B cell (primary cell): ENCODE data around the gene FOSB. TPM values are rescaled to one million over a fixed set of nuclear protein-coding genes. Genes with fewer than 3 reads are reported as not detected.
A peak's percentile ranks its signal among the peaks of the same experiment; 100 is the strongest.

Experiments
- ATAC-seq: fragments of 200-7000 bp; cut with Tn5 transposase; one replicate; pipeline ENCODE4 v1.10.0; 2021; ENCODE audit warnings: low read depth, mild to moderate bottlenecking, moderate number of reproducible peaks, moderate library complexity
- CTCF ChIA-PET: fragments of 350-600 bp; sonication (Branson Sonifier 250); formaldehyde crosslinking; loops from one replicate; lab custom pipeline; 2021; ENCODE audit warnings: antibody characterized with exemption, inconsistent platforms; lab: Charles Lee
- POLR2A ChIA-PET: fragments of 350-600 bp; sonication (Branson Sonifier 250); formaldehyde crosslinking; loops from one replicate; lab custom pipeline; 2021; ENCODE audit warnings: antibody characterized with exemption; lab: Charles Lee
- DNase-seq: peaks from one replicate; pipeline ENCODE4 v3.0.0; 2013
- H2AFZ ChIP-seq: 2 replicates; pipeline ENCODE4 v1.6.1; 2012; ENCODE audit warnings: mild to moderate bottlenecking, low read depth, low read length; ENCODE audit not compliant: insufficient read depth, poor library complexity, severe bottlenecking
- H3K27ac ChIP-seq, 2 donors: 1 replicate in 1 of 2; 2 replicates in 1 of 2; pipeline ENCODE4 v1.5.1; 2012 to 2013; ENCODE audit warnings: low read length in 2 of 2, mild to moderate bottlenecking in 2 of 2, moderate library complexity in 1 of 2
- H3K27me3 ChIP-seq, 4 experiments: fragments of 200-600 bp in 1 of 4; sonication (generic) in 1 of 4; replicated peaks in 1 of 4; 1 replicate in 2 of 4; 2 replicates in 2 of 4; pipeline versions ENCODE4 v1.6.1 to v1.7.0; 2013 to 2016; ENCODE audit warnings: low read length in 3 of 4, mild to moderate bottlenecking in 2 of 4, mixed read lengths in 1 of 4, moderate library complexity in 1 of 4; ENCODE audit not compliant: insufficient read depth in 4 of 4, control insufficient read depth in 3 of 4; ENCODE audit errors: control extremely low read depth in 1 of 4
- H3K36me3 ChIP-seq, 2 experiments: replicated peaks in 1 of 2; 1 replicate in 1 of 2; 2 replicates in 1 of 2; pipeline versions ENCODE4 v1.6.1 to v1.7.1; 2013; ENCODE audit warnings: low read length in 1 of 2; ENCODE audit not compliant: insufficient read depth in 2 of 2, control insufficient read depth in 1 of 2; ENCODE audit errors: control extremely low read depth in 1 of 2, extremely low read depth in 1 of 2
- H3K4me1 ChIP-seq, 2 donors: fragments of 200-600 bp in 1 of 2; sonication (generic) in 1 of 2; 1 replicate in 1 of 2; 2 replicates in 1 of 2; pipeline versions ENCODE4 v1.5.1 to v1.6.1; 2013 to 2017; ENCODE audit warnings: low read length in 2 of 2; ENCODE audit not compliant: control insufficient read depth in 2 of 2, insufficient read depth in 2 of 2
- H3K4me2 ChIP-seq: replicated peaks from 2 replicates; pipeline ENCODE3; 2012; ENCODE audit warnings: mild to moderate bottlenecking, low read depth, low read length; ENCODE audit not compliant: poor library complexity, severe bottlenecking
- H3K4me3 ChIP-seq, 5 experiments: fragments of 200-600 bp in 1 of 5; sonication (generic) in 1 of 5; 1 replicate in 3 of 5; 2 replicates in 2 of 5; pipeline versions ENCODE4 v1.5.1 to v1.7.0; 2011 to 2016; ENCODE audit warnings: low read length in 4 of 5, mild to moderate bottlenecking in 4 of 5, low read depth in 2 of 5, control low read depth in 1 of 5, moderate library complexity in 1 of 5; ENCODE audit not compliant: insufficient read depth in 1 of 5; ENCODE audit errors: control extremely low read depth in 1 of 5, extremely low read depth in 1 of 5
- H3K79me2 ChIP-seq: fragments of 200-600 bp; sonication (generic); one replicate; pipeline ENCODE4 v1.6.0; 2016; ENCODE audit warnings: low read length; ENCODE audit not compliant: control insufficient read depth, insufficient read depth
- H3K9ac ChIP-seq: fragments of 200-600 bp; sonication (generic); 2 replicates; pipeline ENCODE4 v1.6.1; 2017; ENCODE audit warnings: mild to moderate bottlenecking, low read length, moderate library complexity
- H3K9me3 ChIP-seq, 3 donors: one replicate each; pipeline versions ENCODE4 v1.6.1 to v1.7.1; 2013; ENCODE audit warnings: low read length in 2 of 3; ENCODE audit not compliant: control insufficient read depth in 2 of 3, insufficient read depth in 1 of 3; ENCODE audit errors: control extremely low read depth in 1 of 3
- H4K20me1 ChIP-seq: 2 replicates; pipeline ENCODE4 v1.6.0; 2012; ENCODE audit warnings: mild to moderate bottlenecking, low read length; ENCODE audit not compliant: insufficient read depth, control insufficient read depth, poor library complexity, severe bottlenecking
- H3K27ac Mint-ChIP-seq: one replicate; pipeline ENCODE4 v1.8.0; 2021; ENCODE audit warnings: mixed read lengths
- H3K27me3 Mint-ChIP-seq: one replicate; pipeline ENCODE4 v1.8.0; 2021; ENCODE audit warnings: mixed read lengths
- H3K4me1 Mint-ChIP-seq: one replicate; pipeline ENCODE4 v1.8.0; 2021; ENCODE audit warnings: mixed read lengths
- H3K4me3 Mint-ChIP-seq: one replicate; pipeline ENCODE4 v1.8.0; 2021; ENCODE audit warnings: mixed read lengths
- H3K9me3 Mint-ChIP-seq: one replicate; pipeline ENCODE4 v1.8.0; 2022; ENCODE audit warnings: mixed read lengths; ENCODE audit not compliant: insufficient read depth
- EZH2 ChIP-seq: IDR thresholded peaks from 2 replicates; pipeline ENCODE4 v1.6.1; 2012; ENCODE audit warnings: borderline replicate concordance, low read depth, mild to moderate bottlenecking, moderate library complexity, low read length; ENCODE audit not compliant: insufficient read depth, poor library complexity, severe bottlenecking
- WGBS: methylation state at CpG from one replicate; pipeline ENCODE4 v1.1.5; 2013; ENCODE audit warnings: missing lambda C conversion rate; ENCODE audit not compliant: insufficient coverage; 5-methylcytosine and 5-hydroxymethylcytosine counted together
- intact Hi-C: fragments of 100-400 bp; cut with micrococcal nuclease; formaldehyde crosslinking; loops from one replicate; pipeline ENCODE4 v1.10.0; 2022
- polyA plus RNA-seq: library from polyadenylated mRNA; depleted of rRNA; stranded (reverse); fragments of >200 nt; gene quantifications from 2 replicates; pipeline ENCODE4 v1.2.3, GENCODE V29; 2012
- total RNA-seq, 2 donors: library from RNA; stranded (reverse); fragments of 120-200 nt in 1 of 2; gene quantifications; 1 replicate in 1 of 2; 2 replicates in 1 of 2; pipeline versions ENCODE4 v1.2.3 to v1.2.4, GENCODE V29; 2013 to 2022
- TF ChIP-seq, protein P1 (sequence below): fragments of 200-600 bp; IDR thresholded peaks from one replicate; pipeline ENCODE4 v1.8.0; 2022; ENCODE audit warnings: antibody characterized with exemption, mild to moderate bottlenecking

Gene FOSB
- total and polyA plus RNA-seq, 2 donors (not counting 1 experiment from before 2014, with no cell fraction given): 39.6 to 2,860 TPM

DNA sequence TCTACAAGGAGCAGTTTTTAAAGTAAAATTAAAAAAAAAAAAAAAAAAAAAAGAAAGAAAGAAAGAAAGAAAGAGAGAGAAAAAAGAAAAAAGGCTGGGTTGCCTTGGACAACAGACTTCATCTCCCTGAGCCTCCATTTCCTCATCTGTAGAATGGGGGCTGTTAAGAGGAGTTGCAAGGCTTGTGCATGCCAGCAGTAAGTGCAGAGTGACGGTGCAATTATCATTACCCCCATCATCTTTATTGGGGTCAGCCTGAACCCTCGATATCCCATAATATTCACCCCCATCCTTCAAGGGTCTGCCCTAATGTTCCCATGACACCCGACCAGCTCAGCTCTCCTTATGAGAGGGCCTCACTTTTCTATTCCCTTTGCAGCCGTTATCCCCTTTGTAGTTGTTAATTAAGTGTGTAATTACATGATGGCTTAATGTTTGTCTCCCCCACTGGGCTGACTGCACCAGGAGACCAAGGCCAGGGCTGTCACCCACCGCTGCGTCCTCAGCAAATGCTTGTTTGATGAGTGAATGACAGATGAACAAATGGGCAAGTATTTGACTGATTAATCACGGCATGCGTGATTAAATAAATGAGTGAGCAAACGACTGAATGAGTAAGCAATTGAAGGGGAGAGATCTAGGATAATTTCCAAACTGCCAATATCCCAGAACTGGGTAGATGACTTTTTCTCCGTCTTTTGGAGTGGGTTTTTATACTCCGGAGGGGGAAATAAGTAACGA, 10.1 kb downstream of the FOSB start:
- H3K9me3 Mint-ChIP-seq: no peaks in the 10 kb centered on the region
- peak overlapping the region; percentile 4 to 100 for H3K27ac ChIP-seq
- H3K79me2 ChIP-seq: no peaks in the 10 kb centered on the region
- no peaks in the 10 kb centered on the region for H3K36me3 ChIP-seq
- H3K27ac Mint-ChIP-seq: peak overlapping the region; percentile 98
- peaks cover 27% of the 10 kb centered on the region for H3K4me1 Mint-ChIP-seq
- no peak overlapping the region for H2AFZ ChIP-seq
- ChIA-PET CTCF (interaction anchor here (0.5 to 10.4 kb wide), 38 partner anchors 10 to 754 kb away, joined by 3 to 453 read pairs (median 7); partner anchors contain the start of genes APOE, ERCC1, FOSB and PPM1N), POLR2A (interaction anchor here (0.6 to 2.6 kb wide), 5 partner anchors 10 to 1216 kb away, joined by 5 to 39 read pairs (median 9); partner anchors contain the start of gene FOSB)
- WGBS: 13% methylated on average over 10 of the region's 12 CpGs
- peak overlapping the region; percentile 67 to 98 (median 79) for H3K4me3 ChIP-seq
- peak overlapping the region; percentile 74 for H3K4me3 Mint-ChIP-seq
- DNase-seq (no peak), ATAC-seq (no peak)
- intact Hi-C loops: loop anchor here (1.0 to 2.0 kb wide), 5 partner anchors 9 to 215 kb away; partner anchors contain the start of genes POLR1G and QPCTL
- peaks cover 14% of the 10 kb centered on the region for H3K27me3 Mint-ChIP-seq
- H4K20me1 ChIP-seq: peaks cover 12% of the 10 kb centered on the region
- peak overlapping the region; percentile 86 for H3K9ac ChIP-seq
- peak overlapping the region; percentile 73 for H3K4me2 ChIP-seq
- H3K4me1 ChIP-seq: peaks cover 8 to 18% of the 10 kb centered on the region in 2 donors
- H3K27me3 ChIP-seq: peaks cover 0 to 13% (median 4%) of the 10 kb centered on the region in 4 experiments
- H3K9me3 ChIP-seq: no peaks in the 10 kb centered on the region
- TF ChIP-seq EZH2: no peak
- TF ChIP-seq, protein P1, sequence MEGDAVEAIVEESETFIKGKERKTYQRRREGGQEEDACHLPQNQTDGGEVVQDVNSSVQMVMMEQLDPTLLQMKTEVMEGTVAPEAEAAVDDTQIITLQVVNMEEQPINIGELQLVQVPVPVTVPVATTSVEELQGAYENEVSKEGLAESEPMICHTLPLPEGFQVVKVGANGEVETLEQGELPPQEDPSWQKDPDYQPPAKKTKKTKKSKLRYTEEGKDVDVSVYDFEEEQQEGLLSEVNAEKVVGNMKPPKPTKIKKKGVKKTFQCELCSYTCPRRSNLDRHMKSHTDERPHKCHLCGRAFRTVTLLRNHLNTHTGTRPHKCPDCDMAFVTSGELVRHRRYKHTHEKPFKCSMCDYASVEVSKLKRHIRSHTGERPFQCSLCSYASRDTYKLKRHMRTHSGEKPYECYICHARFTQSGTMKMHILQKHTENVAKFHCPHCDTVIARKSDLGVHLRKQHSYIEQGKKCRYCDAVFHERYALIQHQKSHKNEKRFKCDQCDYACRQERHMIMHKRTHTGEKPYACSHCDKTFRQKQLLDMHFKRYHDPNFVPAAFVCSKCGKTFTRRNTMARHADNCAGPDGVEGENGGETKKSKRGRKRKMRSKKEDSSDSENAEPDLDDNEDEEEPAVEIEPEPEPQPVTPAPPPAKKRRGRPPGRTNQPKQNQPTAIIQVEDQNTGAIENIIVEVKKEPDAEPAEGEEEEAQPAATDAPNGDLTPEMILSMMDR: no peak
